ENCODE measurements around the gene TEAD1. TPM values are rescaled to one million over a fixed set of nuclear protein-coding genes. Genes with fewer than 3 reads are reported as not detected.

TEAD1 gene
- polyA plus RNA-seq, 2 of the 4 experiments (the other 2 are of a cell fraction): 111 to 112 TPM

GRCh38 chr11:12789596-12790215 lies 115.5 kb downstream of the TEAD1 start (continued):
- TF ChIP-seq REST (IDR thresholded peaks at IDR 0.05) (no peak), CTCF (IDR thresholded peaks at IDR 0.05) (no peak)

GRCh38 chr11:12790861-12791616 lies 116.8 kb downstream of the TEAD1 start:
- no peak for FAIRE-seq
- ChIA-PET POLR2A (no interaction called here), CTCF (interaction anchor here (1.9 kb wide), 1 partner anchor 98 kb away, joined by 5 read pairs; no protein-coding TSS in a partner anchor)
- Histone ChIP-seq H3K4me1 (peaks cover 65% of the 10 kb centered on the region), H3K4me2 (no peak overlapping the region), H3K27ac (0 out of 6 replicates have a peak overlapping the region, but pooled peaks of 1 of the 2 experiments have one; percentile 23), H3K4me3 (no peak overlapping the region), H3K9me3 (no peaks in the 10 kb centered on the region)
- TF ChIP-seq NPAS2 (CRISPR knock-in tag; IDR thresholded peaks at IDR 0.05; ENCODE audit: borderline replicate concordance): no peak
- no peak for TF ChIP-seq PBX3 (IDR thresholded peaks at IDR 0.05)
- TF ChIP-seq MAZ (IDR thresholded peaks at IDR 0.05; ENCODE audit: borderline replicate concordance, low read depth, low read length): no peak
- WGBS (ENCODE audit: missing lambda C conversion rate): 73% methylated on average over 5 of the region's 5 CpGs
- no peak for DNase-seq (ENCODE audit: low read depth in 1 of 2, low spot score in 1 of 2)
- ATAC-seq: no peak

GRCh38 chr11:12792018-12792417 lies 117.8 kb downstream of the TEAD1 start:
- no peak for TF ChIP-seq POLR2AphosphoS2 (conservative IDR thresholded peaks at IDR 0.05; ENCODE audit: low read length)
- no peak for TF ChIP-seq EHF (CRISPR knock-in tag; IDR thresholded peaks at IDR 0.05)
- no peak for TF ChIP-seq BCL3 (IDR thresholded peaks at IDR 0.05)
- no peak for TF ChIP-seq KDM5A (IDR thresholded peaks at IDR 0.05)
- no peak for TF ChIP-seq NPAS2 (CRISPR knock-in tag; IDR thresholded peaks at IDR 0.05; ENCODE audit: borderline replicate concordance)
- TF ChIP-seq HES2 (IDR thresholded peaks at IDR 0.05): no peak
- no peak for TF ChIP-seq MAX (IDR thresholded peaks at IDR 0.05)
- no peak for TF ChIP-seq HEYL (CRISPR knock-in tag; IDR thresholded peaks at IDR 0.05)
- TF ChIP-seq HOXB13 (CRISPR knock-in tag; IDR thresholded peaks at IDR 0.05; ENCODE audit: low read depth): no peak
- TF ChIP-seq HOXA7 (CRISPR knock-in tag; IDR thresholded peaks at IDR 0.05): no peak
- TF ChIP-seq NR3C1 (IDR thresholded peaks at IDR 0.05): no peak
- TF ChIP-seq FOSL2 (IDR thresholded peaks at IDR 0.05): no peak
- TF ChIP-seq FOSL2 (CRISPR knock-in tag; IDR thresholded peaks at IDR 0.05): no peak
- no peak for TF ChIP-seq CTCF (IDR thresholded peaks at IDR 0.05)
- no peak for TF ChIP-seq ZC3H11A (IDR thresholded peaks at IDR 0.05)
- TF ChIP-seq RCOR1 (IDR thresholded peaks at IDR 0.05; ENCODE audit: low read depth, low read length): no peak
- TF ChIP-seq CBX8 (IDR thresholded peaks at IDR 0.05): no peak
- peaks cover 56% of the 10 kb centered on the region for H3K4me1 ChIP-seq
- peak overlapping the region in 1 of 2 experiments; percentile 51; a peak in 2 of 6 replicates for H3K27ac ChIP-seq
- CTCF ChIA-PET: interaction anchor here (1.0 to 1.9 kb wide), 2 partner anchors 11 to 97 kb away, joined by 3 to 5 read pairs; no protein-coding TSS in a partner anchor
- H3K9me3 ChIP-seq: no peaks in the 10 kb centered on the region
- H3K4me2 ChIP-seq: peak overlapping the region; percentile 13; the same call in 1 of the 3 replicates
- H3K4me3 ChIP-seq: no peak overlapping the region
- DNase-seq (ENCODE audit: low read depth in 1 of 2, low spot score in 1 of 2) (no peak), FAIRE-seq (no peak), ATAC-seq (no peak)
- POLR2A ChIA-PET: no interaction called here

All from A549 (cell line).